ENCODE data around the gene ANXA2R. TPM values are rescaled to one million over a fixed set of nuclear protein-coding genes. Genes with fewer than 3 reads are reported as not detected.

The ANXA2R gene
- total RNA-seq, 1 experiment from 2014 or later: 8.0 TPM

DNA sequence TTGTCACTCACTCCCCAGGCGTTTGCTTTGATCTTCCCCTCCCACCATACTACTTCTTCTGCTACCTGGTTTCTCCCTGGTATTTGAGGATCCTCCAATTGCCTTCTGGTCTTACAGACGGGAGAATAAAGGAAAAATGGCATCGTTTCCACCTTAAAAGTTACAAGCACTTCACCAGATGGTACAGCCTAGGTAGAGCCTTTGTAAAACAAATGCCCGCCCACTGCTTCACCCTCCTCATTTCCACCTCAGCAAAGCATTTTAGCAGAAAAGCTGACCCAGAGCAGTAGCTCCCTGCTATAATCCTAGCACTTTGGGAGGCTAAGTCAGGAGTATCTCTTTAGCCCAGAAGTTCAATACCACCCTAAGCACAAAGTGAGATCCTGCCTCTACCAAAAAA, 5.1 kb upstream of the ANXA2R start:
- H3K9me3 Mint-ChIP-seq (ENCODE audit: low read depth, unreplicated experiment): no peaks in the 10 kb centered on the region
- H3K36me3 Mint-ChIP-seq (ENCODE audit: insufficient read depth, unreplicated experiment): peaks cover 67% of the 10 kb centered on the region
- DNase-seq: no peak
- no TSS peak for BruUV-seq (replicated peaks)
- TF ChIP-seq CTCF (IDR thresholded peaks at IDR 0.05; ENCODE audit: unreplicated experiment): no peak
- peak overlapping the region; percentile 90 for H3K27ac Mint-ChIP-seq (ENCODE audit: unreplicated experiment)
- no peaks in the 10 kb centered on the region for H3K27me3 Mint-ChIP-seq (ENCODE audit: unreplicated experiment)
- intact Hi-C loops (cut with micrococcal nuclease; ENCODE audit: unreplicated experiment): loop anchor here (1.0 kb wide), 1 partner anchor 19 kb away; no protein-coding TSS in a partner anchor
- H3K4me3 Mint-ChIP-seq (ENCODE audit: low read depth, unreplicated experiment): peak overlapping the region; percentile 76
- peaks cover 33% of the 10 kb centered on the region for H3K4me1 Mint-ChIP-seq (ENCODE audit: low read depth, unreplicated experiment)
- CTCF ChIA-PET: interaction anchor here (0.6 to 2.4 kb wide), 4 partner anchors 16 to 133 kb away, joined by 3 to 10 read pairs (median 4); no protein-coding TSS in a partner anchor

- Mint-ChIP-seq H3K27me3 (ENCODE audit: unreplicated experiment) (no peaks in the 10 kb centered on the region), H3K9me3 (ENCODE audit: low read depth, unreplicated experiment) (no peaks in the 10 kb centered on the region), H3K36me3 (ENCODE audit: insufficient read depth, unreplicated experiment) (peaks cover 75% of the 10 kb centered on the region), H3K27ac (ENCODE audit: unreplicated experiment) (peak overlapping the region; percentile 90), H3K4me3 (ENCODE audit: low read depth, unreplicated experiment) (peak overlapping the region; percentile 76), H3K4me1 (ENCODE audit: low read depth, unreplicated experiment) (peaks cover 40% of the 10 kb centered on the region)
- TF ChIP-seq CTCF (IDR thresholded peaks at IDR 0.05; ENCODE audit: unreplicated experiment): no peak
- peak; percentile 54 for DNase-seq
- intact Hi-C loops (cut with micrococcal nuclease; ENCODE audit: unreplicated experiment): no loop called here
- CTCF ChIA-PET: interaction anchor here (0.8 to 0.9 kb wide), 2 partner anchors 21 to 136 kb away, joined by 4 read pairs; no protein-coding TSS in a partner anchor
- TSS peak; percentile 5 for BruUV-seq (replicated peaks)
Observed at GRCh38 chr5:43044181-43044914, 4.2 kb upstream of the ANXA2R start.

GRCh38 chr5:43043400-43043756, 3.3 kb upstream of the ANXA2R start:
- no peak for TF ChIP-seq CTCF (IDR thresholded peaks at IDR 0.05; ENCODE audit: unreplicated experiment)
- Mint-ChIP-seq H3K27ac (ENCODE audit: unreplicated experiment) (peak overlapping the region; percentile 96), H3K4me3 (ENCODE audit: low read depth, unreplicated experiment) (peak overlapping the region; percentile 90), H3K27me3 (ENCODE audit: unreplicated experiment) (no peaks in the 10 kb centered on the region), H3K9me3 (ENCODE audit: low read depth, unreplicated experiment) (no peaks in the 10 kb centered on the region), H3K4me1 (ENCODE audit: low read depth, unreplicated experiment) (peaks cover 40% of the 10 kb centered on the region), H3K36me3 (ENCODE audit: insufficient read depth, unreplicated experiment) (peaks cover 84% of the 10 kb centered on the region)
- no peak for DNase-seq
- intact Hi-C loops (cut with micrococcal nuclease; ENCODE audit: unreplicated experiment): no loop called here
- CTCF ChIA-PET: interaction anchor here (3.1 kb wide), 1 partner anchor 22 kb away, joined by 23 read pairs; no protein-coding TSS in a partner anchor
- no TSS peak for BruUV-seq (replicated peaks)

GRCh38 chr5:43042626-43043399, 2.7 kb upstream of the ANXA2R start:
- no peak for TF ChIP-seq CTCF (IDR thresholded peaks at IDR 0.05; ENCODE audit: unreplicated experiment)
- Mint-ChIP-seq H3K27me3 (ENCODE audit: unreplicated experiment) (no peaks in the 10 kb centered on the region), H3K4me1 (ENCODE audit: low read depth, unreplicated experiment) (peaks cover 38% of the 10 kb centered on the region)

More at GRCh38 chr5:43042626-43043399, 2.7 kb upstream of the ANXA2R start:
- Mint-ChIP-seq H3K27ac (ENCODE audit: unreplicated experiment) (peak overlapping the region; percentile 96), H3K4me3 (ENCODE audit: low read depth, unreplicated experiment) (peak overlapping the region; percentile 90), H3K36me3 (ENCODE audit: insufficient read depth, unreplicated experiment) (peaks cover 90% of the 10 kb centered on the region), H3K9me3 (ENCODE audit: low read depth, unreplicated experiment) (no peaks in the 10 kb centered on the region)
- no TSS peak for BruUV-seq (replicated peaks)
- intact Hi-C loops (cut with micrococcal nuclease; ENCODE audit: unreplicated experiment): no loop called here
- peak; percentile 57 for DNase-seq
- CTCF ChIA-PET: interaction anchor here (3.1 kb wide), 1 partner anchor 22 kb away, joined by 23 read pairs; no protein-coding TSS in a partner anchor

All from Calu3 (cell line).